Endothelial cell of umbilical vein (primary cell): ENCODE data around the gene CCDC80. TPM values are rescaled to one million over a fixed set of nuclear protein-coding genes. Genes with fewer than 3 reads are reported as not detected.

Experiments used
- BruUV-seq: library from RNA; stranded (reverse); fragments of 400-500 nt; replicated peaks from 2 replicates; lab custom pipeline; 2021; lab: Mats Ljungman, UMichigan
- CTCF ChIA-PET: fragments of 300-600, 350-600 bp; sonication (Branson Sonifier 250); formaldehyde crosslinking; loops from one replicate; lab custom pipeline; 2021; ENCODE audit warnings: antibody characterized with exemption, inconsistent platforms; lab: Charles Lee
- POLR2A ChIA-PET: fragments of 300-600, 350-600 bp; sonication (Branson Sonifier 250); formaldehyde crosslinking; loops from one replicate; lab custom pipeline; 2021; ENCODE audit warnings: antibody characterized with exemption, inconsistent platforms; lab: Charles Lee
- DNase-seq: peaks from one replicate; pipeline ENCODE4 v3.0.0-alpha.2; 2011; ENCODE audit warnings: low read depth, low spot score
- FAIRE-seq: peaks from 2 replicates; lab custom pipeline; 2011; peaks lifted over from hg19 to GRCh38; lab: Jason Lieb, UNC
- H2AFZ ChIP-seq: 2 replicates; pipeline ENCODE4 v1.6.0; 2012; ENCODE audit warnings: low read depth, low read length, control low read depth, inconsistent platforms
- H3K27ac ChIP-seq: 2 replicates; pipeline ENCODE4 v1.5.1; 2011; ENCODE audit warnings: low read depth, mild to moderate bottlenecking, control low read depth, low read length, moderate library complexity; ENCODE audit not compliant: insufficient read depth
- H3K27me3 ChIP-seq, 2 experiments: 2 replicates each; pipeline versions ENCODE4 v1.6.0 to v1.6.1; 2011; ENCODE audit warnings: low read length in 2 of 2, mixed read lengths in 1 of 2; ENCODE audit not compliant: control insufficient read depth in 2 of 2, insufficient read depth in 2 of 2
- H3K36me3 ChIP-seq, 2 experiments: 2 replicates in 1 of 2; 3 replicates in 1 of 2; pipeline ENCODE4 v1.5.1; 2011; ENCODE audit warnings: low read length in 2 of 2, mild to moderate bottlenecking in 1 of 2, moderate library complexity in 1 of 2; ENCODE audit not compliant: control insufficient read depth in 2 of 2, insufficient read depth in 2 of 2; ENCODE audit errors: extremely low read depth in 1 of 2
- H3K4me1 ChIP-seq: 3 replicates; pipeline ENCODE4 v1.5.1; 2011; ENCODE audit warnings: mild to moderate bottlenecking, low read length; ENCODE audit not compliant: control insufficient read depth, insufficient read depth; ENCODE audit errors: extremely low read depth
- H3K4me2 ChIP-seq: 2 replicates; pipeline ENCODE4 v1.6.1; 2011; ENCODE audit warnings: low read length, control low read depth, mixed read lengths; ENCODE audit not compliant: insufficient read depth
- H3K4me3 ChIP-seq, 3 experiments: fragments of 200-600 bp in 1 of 3; sonication (generic), shearing (Covaris generic) in 1 of 3; replicated peaks in 1 of 3; 2 replicates each; pipeline ENCODE4 v1.5.1; 2011 to 2016; ENCODE audit warnings: control low read depth in 3 of 3, low read length in 3 of 3, mild to moderate bottlenecking in 2 of 3, inconsistent platforms in 1 of 3, low read depth in 1 of 3, moderate library complexity in 1 of 3; ENCODE audit not compliant: insufficient read depth in 1 of 3
- H3K79me2 ChIP-seq: 2 replicates; pipeline ENCODE4 v1.6.0; 2012; ENCODE audit warnings: low read length, inconsistent platforms; ENCODE audit not compliant: control insufficient read depth, insufficient read depth
- H3K9ac ChIP-seq: replicated peaks from 2 replicates; pipeline ENCODE3; 2011; ENCODE audit warnings: low read length, control low read depth; ENCODE audit not compliant: insufficient read depth; ENCODE audit errors: extremely low read depth
- H3K9me1 ChIP-seq: replicated peaks from 3 replicates; pipeline ENCODE4 v1.6.0; 2011; ENCODE audit warnings: mild to moderate bottlenecking, low read length; ENCODE audit not compliant: control insufficient read depth, insufficient read depth; ENCODE audit errors: extremely low read depth
- H3K9me3 ChIP-seq: replicated peaks from 2 replicates; pipeline ENCODE4 v1.5.1; 2012; ENCODE audit warnings: low read length, inconsistent platforms; ENCODE audit not compliant: control insufficient read depth, insufficient read depth
- H4K20me1 ChIP-seq: replicated peaks from 2 replicates; pipeline ENCODE3; 2011; ENCODE audit warnings: mild to moderate bottlenecking, low read length; ENCODE audit not compliant: control insufficient read depth, insufficient read depth; ENCODE audit errors: extremely low read depth
- EZH2 ChIP-seq: IDR thresholded peaks from 2 replicates; pipeline ENCODE4 v1.6.1; 2012; ENCODE audit warnings: borderline replicate concordance, low read depth, mild to moderate bottlenecking, moderate library complexity, low read length, inconsistent platforms; ENCODE audit not compliant: severe bottlenecking
- FOS ChIP-seq: IDR thresholded peaks from 2 replicates; pipeline ENCODE4 v1.6.1; 2011; ENCODE audit warnings: mild to moderate bottlenecking, low read length, moderate library complexity, borderline replicate concordance; ENCODE audit not compliant: insufficient read depth
- GATA2 ChIP-seq: IDR thresholded peaks from 2 replicates; pipeline ENCODE4 v1.7.0; 2011; ENCODE audit warnings: low read depth, mild to moderate bottlenecking, moderate library complexity, mixed read lengths, low read length; ENCODE audit not compliant: insufficient read length, insufficient read depth
- JUN ChIP-seq: IDR thresholded peaks from 2 replicates; pipeline ENCODE4 v1.6.1; 2011; ENCODE audit warnings: borderline replicate concordance, low read depth; ENCODE audit not compliant: insufficient read length, insufficient read depth
- MAX ChIP-seq: IDR thresholded peaks from 2 replicates; pipeline ENCODE4 v1.6.1; 2011; ENCODE audit not compliant: insufficient read depth, insufficient read length
- MYC ChIP-seq: IDR thresholded peaks from one replicate; pipeline ENCODE4 v1.6.1; 2011; ENCODE audit warnings: mild to moderate bottlenecking, low read depth, low read length
- POLR2A ChIP-seq: IDR thresholded peaks from 2 replicates; pipeline ENCODE4 v1.6.1; 2012; ENCODE audit warnings: low read depth, mild to moderate bottlenecking, control low read depth, low read length
- POLR2AphosphoS5 ChIP-seq: IDR thresholded peaks from 2 replicates; pipeline ENCODE4 v1.6.1; 2012; ENCODE audit warnings: low read depth, mild to moderate bottlenecking, control low read depth, low read length, moderate library complexity; ENCODE audit not compliant: insufficient read depth
- dilution Hi-C: fragments of 300-500 bp; cut with MboI; formaldehyde crosslinking; loops from one replicate; pipeline ENCODE4 v1.15.0; 2019; ENCODE audit warnings: low sequenced_read_pairs; ENCODE audit not compliant: extremely low pct_ligation_motif_present
- intact Hi-C: fragments of 100-400 bp; cut with micrococcal nuclease; formaldehyde crosslinking; loops from one replicate; pipeline ENCODE4 v1.10.0; 2022
- polyA plus RNA-seq, 4 experiments: library from polyadenylated mRNA; depleted of rRNA in 3 of 4; stranded (reverse) in 3 of 4; unstranded in 1 of 4; fragments of >200 nt; gene quantifications; 2 replicates each; pipeline versions ENCODE4 v1.2.1 to v1.2.3, GENCODE V29; 2011 to 2012; ENCODE audit warnings: missing spikeins in 1 of 4
- total RNA-seq: library from RNA; stranded (reverse); gene quantifications from 2 replicates; pipeline ENCODE4 v1.2.3, GENCODE V29; 2021
- TF ChIP-seq, protein P1 (sequence below), 2 donors: IDR thresholded peaks; 1 replicate in 1 of 2; 2 replicates in 1 of 2; pipeline ENCODE4 v1.5.1; 2011; ENCODE audit warnings: low read length in 2 of 2, mild to moderate bottlenecking in 2 of 2, moderate library complexity in 2 of 2, control low read depth in 1 of 2, inconsistent platforms in 1 of 2, low read depth in 1 of 2; ENCODE audit not compliant: insufficient read depth in 1 of 2; ENCODE audit errors: extremely low read depth in 1 of 2

CCDC80 gene
- total and polyA plus RNA-seq, 2 donors (not counting 3 experiments of a cell fraction or from before 2014, with no cell fraction given) = 28.4 to 77.2 TPM

DNA sequence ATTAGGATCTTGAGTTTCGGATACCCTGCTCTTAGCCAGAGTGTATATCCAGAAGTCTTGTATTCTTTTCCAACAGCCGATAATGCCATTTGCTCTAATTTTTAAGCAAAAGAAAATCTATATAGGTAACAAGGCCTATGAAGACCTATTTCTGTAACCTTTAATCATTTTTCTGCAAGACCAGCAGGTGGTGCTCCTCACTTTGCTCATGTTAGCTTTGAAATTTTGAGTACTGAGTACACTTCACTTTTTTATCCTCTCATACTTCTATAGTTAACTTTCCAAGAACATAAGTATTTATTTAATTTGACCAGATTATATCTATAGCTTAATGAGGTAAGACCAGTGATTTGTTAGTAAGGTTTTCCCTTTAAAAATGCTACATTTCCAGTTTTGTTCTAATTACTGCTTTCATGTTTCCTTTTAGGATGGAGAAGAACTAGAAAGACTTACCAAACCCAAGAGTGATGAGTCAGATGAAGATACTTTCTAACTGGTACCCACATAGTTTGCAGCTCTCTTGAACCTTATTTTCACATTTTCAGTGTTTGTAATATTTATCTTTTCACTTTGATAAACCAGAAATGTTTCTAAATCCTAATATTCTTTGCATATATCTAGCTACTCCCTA lies 58.6 kb downstream of the CCDC80 start:
- ChIA-PET POLR2A (interaction anchor here (1.1 to 1.7 kb wide), 4 partner anchors 23 to 60 kb away, joined by 3 to 22 read pairs (median 8); no protein-coding TSS in a partner anchor), CTCF (interaction anchor here (0.7 to 3.9 kb wide), 35 partner anchors 13 to 706 kb away, joined by 3 to 100 read pairs (median 5); partner anchors contain the start of genes ATG3, CCDC80, SLC35A5 and SLC9C1)
- Histone ChIP-seq H3K79me2 (no peaks in the 10 kb centered on the region), H3K27ac (no peak overlapping the region), H3K27me3 (no peaks in the 10 kb centered on the region), H2AFZ (no peak overlapping the region), H3K4me1 (no peaks in the 10 kb centered on the region), H3K36me3 (peaks cover 0 to 1% of the 10 kb centered on the region in 2 experiments), H3K9ac (no peak overlapping the region), H3K9me3 (no peaks in the 10 kb centered on the region), H3K4me3 (no peak overlapping the region), H3K9me1 (no peaks in the 10 kb centered on the region), H3K4me2 (no peak overlapping the region), H4K20me1 (no peaks in the 10 kb centered on the region)
- FAIRE-seq (peak; percentile 42), DNase-seq (peak; percentile 77)
- intact Hi-C loops = loop anchor here (1.0 to 10.0 kb wide), 7 partner anchors 22 to 702 kb away; no protein-coding TSS in a partner anchor
- no TSS peak for BruUV-seq
- dilution Hi-C loops = no loop called here
- no peak for TF ChIP-seq MYC
- TF ChIP-seq, protein P1, sequence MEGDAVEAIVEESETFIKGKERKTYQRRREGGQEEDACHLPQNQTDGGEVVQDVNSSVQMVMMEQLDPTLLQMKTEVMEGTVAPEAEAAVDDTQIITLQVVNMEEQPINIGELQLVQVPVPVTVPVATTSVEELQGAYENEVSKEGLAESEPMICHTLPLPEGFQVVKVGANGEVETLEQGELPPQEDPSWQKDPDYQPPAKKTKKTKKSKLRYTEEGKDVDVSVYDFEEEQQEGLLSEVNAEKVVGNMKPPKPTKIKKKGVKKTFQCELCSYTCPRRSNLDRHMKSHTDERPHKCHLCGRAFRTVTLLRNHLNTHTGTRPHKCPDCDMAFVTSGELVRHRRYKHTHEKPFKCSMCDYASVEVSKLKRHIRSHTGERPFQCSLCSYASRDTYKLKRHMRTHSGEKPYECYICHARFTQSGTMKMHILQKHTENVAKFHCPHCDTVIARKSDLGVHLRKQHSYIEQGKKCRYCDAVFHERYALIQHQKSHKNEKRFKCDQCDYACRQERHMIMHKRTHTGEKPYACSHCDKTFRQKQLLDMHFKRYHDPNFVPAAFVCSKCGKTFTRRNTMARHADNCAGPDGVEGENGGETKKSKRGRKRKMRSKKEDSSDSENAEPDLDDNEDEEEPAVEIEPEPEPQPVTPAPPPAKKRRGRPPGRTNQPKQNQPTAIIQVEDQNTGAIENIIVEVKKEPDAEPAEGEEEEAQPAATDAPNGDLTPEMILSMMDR (IDR thresholded peaks at IDR 0.05; ENCODE audit: extremely low read depth in 1 of 2, insufficient read depth in 1 of 2, low read depth in 1 of 2, low read length in 2 of 2) = peak; percentile 40 to 46

DNA sequence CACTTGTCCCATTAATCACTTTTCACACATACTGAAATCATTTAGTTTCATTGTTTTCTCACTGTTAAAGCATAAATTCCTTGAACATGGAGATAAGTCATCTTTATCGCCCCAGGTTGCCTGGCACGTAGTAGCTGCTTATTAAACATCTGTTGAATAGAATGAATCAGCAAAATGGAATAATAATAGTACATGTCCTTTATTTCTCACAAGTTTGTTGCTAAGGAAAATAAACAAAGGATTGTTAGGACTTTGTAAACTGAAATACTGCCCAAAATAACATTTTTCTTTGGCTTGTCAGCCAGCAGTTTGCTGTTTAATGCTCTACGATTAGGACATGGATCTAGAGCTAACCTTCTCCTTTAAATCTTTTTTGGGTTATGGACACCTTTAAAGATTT lies 61.2 kb downstream of the CCDC80 start:
- dilution Hi-C loops (no loop called here), intact Hi-C loops (loop anchor here (10.0 kb wide), 1 partner anchor 705 kb away; no protein-coding TSS in a partner anchor)
- Histone ChIP-seq H3K27me3 (no peaks in the 10 kb centered on the region), H3K9me3 (no peaks in the 10 kb centered on the region), H3K9ac (no peak overlapping the region), H2AFZ (no peak overlapping the region), H3K4me1 (no peaks in the 10 kb centered on the region), H3K27ac (peak overlapping the region; percentile 5), H3K4me3 (no peak overlapping the region), H4K20me1 (no peaks in the 10 kb centered on the region), H3K4me2 (no peak overlapping the region), H3K36me3 (peaks cover 0 to 2% of the 10 kb centered on the region in 2 experiments), H3K9me1 (no peaks in the 10 kb centered on the region), H3K79me2 (no peaks in the 10 kb centered on the region)
- FAIRE-seq (peak; percentile 4), DNase-seq (peak; percentile 24)
- ChIA-PET CTCF (interaction anchor here (1.1 to 3.9 kb wide), 7 partner anchors 57 to 468 kb away, joined by 3 to 48 read pairs (median 5); partner anchors contain the start of gene CCDC80), POLR2A (interaction anchor here (1.0 kb wide), 1 partner anchor 62 kb away, joined by 5 read pairs; no protein-coding TSS in a partner anchor)
- no TSS peak for BruUV-seq
- no peak for TF ChIP-seq GATA2
- TF ChIP-seq FOS = no peak
- TF ChIP-seq POLR2A = no peak
- no peak for TF ChIP-seq EZH2
- no peak for TF ChIP-seq POLR2AphosphoS5
- no peak for TF ChIP-seq MYC
- TF ChIP-seq JUN = no peak
- TF ChIP-seq, protein P1 (IDR thresholded peaks at IDR 0.05; ENCODE audit: extremely low read depth in 1 of 2, insufficient read depth in 1 of 2, low read depth in 1 of 2, low read length in 2 of 2) = no peak
- TF ChIP-seq MAX = no peak
